IPS DF 6.9 (cell line): ENCODE data around the gene ANKRD52.

ENCODE experiments used
- DNase-seq: peaks from one replicate; pipeline ENCODE4 v3.0.0-alpha.2; 2013; ENCODE audit warnings: low read depth, low spot score
- H3K27ac ChIP-seq: one replicate; pipeline ENCODE4 v1.5.1; 2013; ENCODE audit warnings: low read length, control low read depth
- H3K27me3 ChIP-seq: 2 replicates; pipeline ENCODE4 v1.6.1; 2013; ENCODE audit warnings: mild to moderate bottlenecking, low read length; ENCODE audit not compliant: control insufficient read depth, insufficient read depth
- H3K36me3 ChIP-seq: 2 replicates; pipeline ENCODE4 v1.6.1; 2013; ENCODE audit warnings: low read length; ENCODE audit not compliant: control insufficient read depth, insufficient read depth
- H3K4me1 ChIP-seq: 2 replicates; pipeline ENCODE4 v1.6.1; 2013; ENCODE audit warnings: low read length; ENCODE audit not compliant: control insufficient read depth, insufficient read depth
- H3K4me3 ChIP-seq: 2 replicates; pipeline ENCODE4 v1.5.1; 2013; ENCODE audit warnings: mild to moderate bottlenecking, low read length
- H3K9me3 ChIP-seq: 2 replicates; pipeline ENCODE4 v1.6.1; 2013; ENCODE audit warnings: low read length, inconsistent platforms; ENCODE audit not compliant: control insufficient read depth, insufficient read depth
- WGBS: extraction: QIAGEN DNeasy Blood & Tissue Kit; methylation state at CpG from one replicate; pipeline ENCODE4 v1.1.7; 2013; ENCODE audit warnings: mixed read lengths, missing lambda C conversion rate; ENCODE audit not compliant: insufficient read length, insufficient coverage; 5-methylcytosine and 5-hydroxymethylcytosine counted together

Gene ANKRD52

GRCh38 chr12:56258820-56259183, 618 bp upstream of the ANKRD52 start:
- Histone ChIP-seq H3K4me3 (peak overlapping the region; percentile 97), H3K27ac (no peak overlapping the region), H3K27me3 (no peaks in the 10 kb centered on the region), H3K4me1 (0 out of 2 replicates have a peak, but pooled peaks cover 4% of the 10 kb centered on the region), H3K9me3 (no peaks in the 10 kb centered on the region), H3K36me3 (peaks cover 10% of the 10 kb centered on the region)
- no peak for DNase-seq
- WGBS: no CpG with 5 or more reads among the region's 9 CpGs

- DNase-seq: no peak
- H3K4me1 ChIP-seq: 0 out of 2 replicates have a peak, but pooled peaks cover 4% of the 10 kb centered on the region
- peak overlapping the region; percentile 97 for H3K4me3 ChIP-seq
- WGBS: no CpG with 5 or more reads among the region's 27 CpGs
- H3K9me3 ChIP-seq: no peaks in the 10 kb centered on the region
- no peak overlapping the region for H3K27ac ChIP-seq
- H3K36me3 ChIP-seq: peaks cover 16% of the 10 kb centered on the region
- no peaks in the 10 kb centered on the region for H3K27me3 ChIP-seq
Observed at GRCh38 chr12:56257491-56258067, 605 bp downstream of the ANKRD52 start.

DNA sequence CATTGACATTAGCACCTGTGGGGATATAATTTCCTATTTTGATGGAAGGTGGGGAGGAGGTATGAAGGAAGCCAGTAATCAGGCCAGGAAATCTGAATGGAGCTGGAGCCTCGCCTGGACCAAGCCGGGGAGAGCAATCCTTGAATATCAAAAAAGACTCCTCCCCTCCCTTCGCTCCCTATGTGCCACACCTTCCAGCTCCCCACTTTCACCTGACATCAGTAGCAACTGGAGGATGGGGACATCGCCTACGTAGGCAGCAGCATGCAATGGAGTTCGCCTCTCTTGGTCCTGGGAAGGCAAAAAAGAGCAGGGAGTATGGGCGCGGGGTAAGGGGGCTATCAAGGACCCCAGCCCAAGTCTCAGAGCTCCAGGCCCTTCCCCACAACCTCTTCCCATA, 1.1 kb downstream of the ANKRD52 start:
- Histone ChIP-seq H3K4me3 (no peak overlapping the region; the same call in 1 of the 2 replicates), H3K36me3 (peaks cover 18% of the 10 kb centered on the region)
- WGBS: no CpG with 5 or more reads among the region's 8 CpGs

GRCh38 chr12:56256326-56256960, 1.7 kb downstream of the ANKRD52 start:
- no peak for DNase-seq
- peaks cover 23% of the 10 kb centered on the region for H3K36me3 ChIP-seq
- no peaks in the 10 kb centered on the region for H3K27me3 ChIP-seq

More for the DNA sequence above, 1.1 kb downstream of the ANKRD52 start:
- H3K27ac ChIP-seq: no peak overlapping the region
- H3K27me3 ChIP-seq: no peaks in the 10 kb centered on the region
- no peaks in the 10 kb centered on the region for H3K9me3 ChIP-seq
- H3K4me1 ChIP-seq: 0 out of 2 replicates have a peak, but pooled peaks cover 4% of the 10 kb centered on the region
- no peak for DNase-seq

GRCh38 chr12:56255671-56256070, 2.5 kb downstream of the ANKRD52 start:
- Histone ChIP-seq H3K27me3 (no peaks in the 10 kb centered on the region), H3K4me3 (no peak overlapping the region), H3K27ac (no peak overlapping the region), H3K4me1 (0 out of 2 replicates have a peak, but pooled peaks cover 4% of the 10 kb centered on the region), H3K36me3 (peaks cover 23% of the 10 kb centered on the region), H3K9me3 (no peaks in the 10 kb centered on the region)
- no CpG with 5 or more reads among the region's 7 CpGs for WGBS
- DNase-seq: no peak

More at GRCh38 chr12:56256326-56256960, 1.7 kb downstream of the ANKRD52 start:
- Histone ChIP-seq H3K9me3 (no peaks in the 10 kb centered on the region), H3K4me1 (0 out of 2 replicates have a peak, but pooled peaks cover 4% of the 10 kb centered on the region), H3K27ac (no peak overlapping the region), H3K4me3 (no peak overlapping the region)
- WGBS: no CpG with 5 or more reads among the region's 4 CpGs

DNA sequence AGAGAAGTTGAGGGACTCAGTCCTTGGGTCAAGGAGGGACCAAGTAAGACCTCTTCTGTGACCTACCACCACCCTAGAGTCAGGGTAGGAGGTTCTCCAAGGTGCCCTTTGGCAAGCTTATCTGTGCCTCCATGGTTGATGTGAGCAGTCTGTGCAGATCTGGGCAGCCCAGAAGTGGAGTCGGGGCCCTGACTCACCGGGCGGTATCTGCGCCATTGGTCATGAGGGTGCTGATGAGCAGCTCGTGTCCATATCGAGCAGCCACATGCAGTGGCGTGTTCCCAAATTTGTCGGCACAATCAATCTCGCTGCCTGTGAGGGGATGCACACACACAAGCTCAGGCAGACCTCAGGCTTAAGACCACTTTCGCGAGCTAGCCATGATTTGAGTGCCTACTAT, 5.1 kb downstream of the ANKRD52 start:
- H3K4me3 ChIP-seq: no peak overlapping the region
- no peaks in the 10 kb centered on the region for H3K9me3 ChIP-seq
- H3K27ac ChIP-seq: no peak overlapping the region
- no peak for DNase-seq
- no peaks in the 10 kb centered on the region for H3K27me3 ChIP-seq
- peaks cover 34% of the 10 kb centered on the region for H3K36me3 ChIP-seq
- 0 out of 2 replicates have a peak, but pooled peaks cover 4% of the 10 kb centered on the region for H3K4me1 ChIP-seq
- no CpG with 5 or more reads among the region's 11 CpGs for WGBS

DNA sequence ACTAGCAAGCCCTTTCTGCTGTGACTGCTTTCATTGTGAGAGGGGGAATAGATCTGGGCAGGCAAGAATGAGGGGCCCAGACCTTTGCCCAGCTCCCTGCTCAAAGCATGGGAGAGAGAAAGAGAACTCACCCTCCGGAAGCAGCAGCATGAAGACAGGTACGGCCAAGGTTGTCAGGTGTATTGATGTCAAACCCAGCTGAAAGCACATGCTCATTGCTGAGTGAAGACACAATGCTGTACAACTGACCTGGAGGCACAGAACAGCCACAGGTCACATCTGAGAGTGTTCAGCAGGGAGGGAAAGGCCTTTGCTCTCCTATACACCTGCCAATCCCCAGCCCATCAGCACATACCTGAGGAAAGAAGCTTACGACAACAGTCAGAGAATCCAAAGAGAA, 5.5 kb downstream of the ANKRD52 start:
- DNase-seq: no peak
- WGBS: no CpG with 5 or more reads among the region's 3 CpGs
- H3K4me3 ChIP-seq: no peak overlapping the region
- no peak overlapping the region for H3K27ac ChIP-seq
- no peaks in the 10 kb centered on the region for H3K27me3 ChIP-seq
- no peaks in the 10 kb centered on the region for H3K9me3 ChIP-seq
- peaks cover 38% of the 10 kb centered on the region for H3K36me3 ChIP-seq
- 0 out of 2 replicates have a peak, but pooled peaks cover 4% of the 10 kb centered on the region for H3K4me1 ChIP-seq

GRCh38 chr12:56248711-56249110, 9.5 kb downstream of the ANKRD52 start:
- no peaks in the 10 kb centered on the region for H3K9me3 ChIP-seq
- no CpG with 5 or more reads among the region's 8 CpGs for WGBS
- peaks cover 50% of the 10 kb centered on the region for H3K36me3 ChIP-seq

DNA sequence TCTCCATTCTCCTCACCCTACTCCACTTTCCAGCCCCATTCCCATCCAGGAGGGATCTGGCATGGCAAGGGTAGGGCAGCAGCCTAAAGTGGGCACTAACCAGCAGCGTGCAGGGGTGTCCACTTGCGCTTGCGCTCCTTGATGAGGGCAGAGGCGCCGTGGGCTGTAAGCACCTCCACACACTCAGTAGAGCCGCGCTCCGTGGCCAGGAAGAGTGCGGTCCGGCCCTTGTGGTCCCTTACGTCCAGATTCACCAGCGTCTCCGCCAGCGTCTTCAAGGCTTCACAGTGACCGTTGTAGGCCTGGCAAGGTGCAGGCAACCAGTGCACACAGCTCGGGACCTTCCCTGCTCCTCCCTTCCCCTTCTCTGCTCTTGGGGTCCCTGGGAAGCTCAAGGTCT, 10.3 kb downstream of the ANKRD52 start:
- peaks cover 54% of the 10 kb centered on the region for H3K36me3 ChIP-seq
- WGBS: no CpG with 5 or more reads among the region's 16 CpGs

More at GRCh38 chr12:56248711-56249110, 9.5 kb downstream of the ANKRD52 start:
- Histone ChIP-seq H3K4me3 (no peak overlapping the region), H3K4me1 (no peaks in the 10 kb centered on the region), H3K27me3 (no peaks in the 10 kb centered on the region), H3K27ac (no peak overlapping the region)
- DNase-seq: no peak

DNA sequence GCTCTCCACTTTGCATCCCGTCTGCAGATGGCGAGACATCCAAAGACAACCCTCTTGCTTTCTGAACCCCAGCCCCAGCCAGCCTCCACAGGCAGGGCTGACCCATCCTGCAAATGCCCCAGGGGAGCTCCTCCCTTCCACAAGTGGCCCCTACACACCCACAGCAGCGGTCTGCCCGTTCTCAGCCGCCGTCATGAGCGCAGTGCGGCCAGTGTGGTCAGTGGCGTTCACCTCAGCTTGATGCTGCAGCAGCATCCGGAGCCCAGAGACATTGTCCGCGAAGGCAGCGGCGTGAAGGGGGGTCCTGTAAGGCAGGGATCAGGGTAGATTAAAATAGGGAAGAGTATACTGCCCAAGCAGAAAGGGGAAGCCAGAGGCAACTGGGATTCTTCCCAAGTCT, 13.7 kb downstream of the ANKRD52 start:
- DNase-seq: no peak
- no peak overlapping the region for H3K27ac ChIP-seq
- WGBS: no CpG with 5 or more reads among the region's 14 CpGs
- no peaks in the 10 kb centered on the region for H3K4me1 ChIP-seq
- H3K4me3 ChIP-seq: no peak overlapping the region
- no peaks in the 10 kb centered on the region for H3K9me3 ChIP-seq
- H3K36me3 ChIP-seq: peaks cover 52% of the 10 kb centered on the region
- no peaks in the 10 kb centered on the region for H3K27me3 ChIP-seq

More for the DNA sequence above, 10.3 kb downstream of the ANKRD52 start:
- no peak overlapping the region for H3K4me3 ChIP-seq
- no peak for DNase-seq
- no peaks in the 10 kb centered on the region for H3K27me3 ChIP-seq
- no peaks in the 10 kb centered on the region for H3K9me3 ChIP-seq
- no peaks in the 10 kb centered on the region for H3K4me1 ChIP-seq
- H3K27ac ChIP-seq: no peak overlapping the region
